Measurements from ENCODE around the gene SMIM3.
A peak's percentile ranks its signal among the peaks of the same experiment; 100 is the strongest.

SMIM3 gene

DNA sequence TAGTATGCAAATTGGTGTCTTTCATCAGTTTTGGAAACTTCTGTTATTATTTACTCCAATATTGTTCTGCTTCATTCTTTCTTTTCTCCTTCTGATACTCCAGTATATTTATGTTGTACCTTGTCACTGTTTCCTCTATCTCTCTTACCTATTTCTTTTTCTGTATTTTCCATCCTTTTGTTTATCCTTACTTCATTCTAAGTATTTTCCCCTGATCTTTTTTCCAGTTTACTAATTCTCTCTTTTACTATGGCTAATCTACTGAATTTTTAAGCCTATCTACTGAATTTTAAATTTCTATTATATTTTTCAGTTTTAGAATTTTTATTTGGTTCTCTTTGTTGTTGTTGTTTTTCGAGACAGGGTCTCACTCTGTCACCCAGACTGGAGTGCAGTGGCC, 7.4 kb downstream of the SMIM3 start:
- in situ Hi-C loops (cut with MboI; ENCODE audit: low pct_unique_long_range_greater_than_20kb, low sequenced_read_pairs, unreplicated experiment) = no loop called here
- no peak for DNase-seq (ENCODE audit: low spot score)
- no peak for TF ChIP-seq CTCF (IDR thresholded peaks at IDR 0.05; ENCODE audit: extremely low read depth, insufficient read depth, missing control alignments)

GRCh38 chr5:150786876-150787275, 8.3 kb downstream of the SMIM3 start:
- in situ Hi-C loops (cut with MboI; ENCODE audit: low pct_unique_long_range_greater_than_20kb, low sequenced_read_pairs, unreplicated experiment) = no loop called here
- DNase-seq (ENCODE audit: low spot score) = no peak
- no peak for TF ChIP-seq CTCF (IDR thresholded peaks at IDR 0.05; ENCODE audit: extremely low read depth, insufficient read depth, missing control alignments)

DNA sequence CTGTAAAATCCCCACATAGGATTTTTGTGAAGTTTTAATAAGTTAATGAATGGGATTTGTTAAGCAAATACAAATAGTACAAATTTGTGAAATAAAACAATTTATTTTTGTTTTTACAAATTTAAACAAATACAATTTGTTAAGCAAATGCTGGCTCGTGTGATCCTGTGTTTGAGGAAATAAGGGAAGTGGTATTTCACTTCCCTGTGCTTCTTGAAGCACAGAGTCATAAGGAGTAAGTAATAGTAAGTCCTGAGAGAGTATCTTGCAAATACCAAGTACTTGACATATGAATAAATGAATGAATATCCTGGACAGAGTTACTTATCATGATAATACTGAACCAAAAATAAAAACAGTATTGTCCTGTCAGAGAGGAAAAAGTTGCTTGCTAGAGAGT, 9.1 kb downstream of the SMIM3 start:
- in situ Hi-C loops (cut with MboI; ENCODE audit: low pct_unique_long_range_greater_than_20kb, low sequenced_read_pairs, unreplicated experiment) = no loop called here
- no peak for TF ChIP-seq CTCF (IDR thresholded peaks at IDR 0.05; ENCODE audit: extremely low read depth, insufficient read depth, missing control alignments)

GRCh38 chr5:150788977-150789376, 10.4 kb downstream of the SMIM3 start:
- in situ Hi-C loops (cut with MboI; ENCODE audit: low pct_unique_long_range_greater_than_20kb, low sequenced_read_pairs, unreplicated experiment) = no loop called here

More for the DNA sequence above, 9.1 kb downstream of the SMIM3 start:
- DNase-seq (ENCODE audit: low spot score) = no peak

GRCh38 chr5:150789450-150789849, 10.9 kb downstream of the SMIM3 start:
- no peak for DNase-seq (ENCODE audit: low spot score)
- in situ Hi-C loops (cut with MboI; ENCODE audit: low pct_unique_long_range_greater_than_20kb, low sequenced_read_pairs, unreplicated experiment) = no loop called here
- no peak for TF ChIP-seq CTCF (IDR thresholded peaks at IDR 0.05; ENCODE audit: extremely low read depth, insufficient read depth, missing control alignments)

More at GRCh38 chr5:150788977-150789376, 10.4 kb downstream of the SMIM3 start:
- no peak for DNase-seq (ENCODE audit: low spot score)
- no peak for TF ChIP-seq CTCF (IDR thresholded peaks at IDR 0.05; ENCODE audit: extremely low read depth, insufficient read depth, missing control alignments)

DNA sequence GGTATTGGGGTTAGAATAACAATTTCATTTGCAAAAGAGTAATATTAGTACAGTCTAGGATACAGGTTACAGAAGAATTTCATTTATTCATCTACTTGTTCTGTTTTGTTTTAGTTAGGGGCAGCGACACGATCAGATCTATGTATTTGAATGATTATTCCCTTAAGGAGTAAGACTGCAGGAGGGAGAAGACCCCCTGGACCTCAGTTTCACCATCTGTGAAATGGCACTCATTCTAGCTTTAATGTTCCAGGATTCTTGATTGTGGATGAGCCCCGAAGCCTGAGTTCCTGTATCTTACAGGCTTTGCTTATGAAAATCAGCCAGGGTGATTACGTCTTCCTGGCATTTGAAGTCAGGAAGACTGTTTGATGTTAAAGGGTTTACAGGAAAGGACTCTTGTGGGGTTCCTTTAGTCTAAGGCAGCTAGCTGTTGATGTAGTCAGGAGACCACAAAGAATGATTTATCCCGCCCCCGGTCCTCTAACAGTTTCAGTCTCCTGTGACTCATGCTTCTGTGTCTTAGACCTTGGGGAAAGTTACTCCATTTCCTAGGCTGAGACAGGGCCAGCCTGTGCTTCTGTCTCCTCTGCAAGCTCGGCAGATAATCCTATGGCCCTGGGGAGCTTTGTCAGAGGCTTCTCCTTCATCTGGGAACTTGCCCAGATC, 11.5 kb downstream of the SMIM3 start:
- no peak for TF ChIP-seq CTCF (IDR thresholded peaks at IDR 0.05; ENCODE audit: extremely low read depth, insufficient read depth, missing control alignments)
- in situ Hi-C loops (cut with MboI; ENCODE audit: low pct_unique_long_range_greater_than_20kb, low sequenced_read_pairs, unreplicated experiment) = no loop called here
- DNase-seq (ENCODE audit: low spot score) = peak; percentile 49
